Hepatic stellate cell (primary cell): Measurements from ENCODE around the gene CCDC68.
"Not testable (repeated sequence)": the region's sequence is repeated elsewhere in the genome, so short reads cannot be mapped to it uniquely, and the experiment has no call there.

ENCODE experiments used
- DNase-seq: peaks from one replicate; pipeline ENCODE4 v3.0.0; 2011; ENCODE audit warnings: low spot score

The CCDC68 gene

GRCh38 chr18:54875063-54875462, 84.2 kb downstream of the CCDC68 start:
- no peak for DNase-seq

- no peak for DNase-seq
Measured at GRCh38 chr18:54873884-54874255, 85.4 kb downstream of the CCDC68 start.

- DNase-seq: no peak
Measured at GRCh38 chr18:54872681-54873080, 86.6 kb downstream of the CCDC68 start.

GRCh38 chr18:54871231-54871630, 88.0 kb downstream of the CCDC68 start:
- no peak for DNase-seq

GRCh38 chr18:54867131-54867530, 92.1 kb downstream of the CCDC68 start:
- no peak for DNase-seq

- DNase-seq: no peak
Measured at GRCh38 chr18:54860941-54861340, 98.3 kb downstream of the CCDC68 start.

GRCh38 chr18:54859667-54860421, 99.4 kb downstream of the CCDC68 start:
- no peak for DNase-seq

- DNase-seq: no peak
Measured at GRCh38 chr18:54857499-54857898, 101.8 kb downstream of the CCDC68 start.

GRCh38 chr18:54856105-54856646, 103.1 kb downstream of the CCDC68 start:
- no peak for DNase-seq

GRCh38 chr18:54855050-54855449, 104.2 kb downstream of the CCDC68 start:
- not testable (repeated sequence) for DNase-seq

GRCh38 chr18:54852780-54853675, 106.2 kb downstream of the CCDC68 start:
- DNase-seq: no peak
